Mesendoderm (in vitro differentiated cells): ENCODE measurements around the gene TNS2.

Experiments
- DNase-seq: peaks from one replicate; pipeline ENCODE4 v3.0.0; 2013
- H2AK5ac ChIP-seq: 2 replicates; pipeline ENCODE4 v1.6.1; 2013; ENCODE audit warnings: low read length, inconsistent platforms
- H2BK120ac ChIP-seq: 2 replicates; pipeline ENCODE4 v1.6.1; 2013; ENCODE audit warnings: low read depth, mild to moderate bottlenecking, low read length, moderate library complexity, mixed read lengths
- H2BK15ac ChIP-seq: replicated peaks from 2 replicates; pipeline ENCODE4 v1.6.1; 2013; ENCODE audit warnings: low read depth, mild to moderate bottlenecking, moderate library complexity
- H2BK5ac ChIP-seq: 2 replicates; pipeline ENCODE4 v1.6.1; 2013; ENCODE audit warnings: low read length, inconsistent platforms
- H3K18ac ChIP-seq: 2 replicates; pipeline ENCODE4 v1.6.1; 2013; ENCODE audit warnings: mild to moderate bottlenecking, low read length, mixed read lengths
- H3K23ac ChIP-seq: one replicate; pipeline ENCODE4 v1.6.1; 2013; ENCODE audit warnings: low read length
- H3K27ac ChIP-seq: 2 replicates; pipeline ENCODE4 v1.5.1; 2013; ENCODE audit warnings: low read depth, mild to moderate bottlenecking, inconsistent platforms, low read length, moderate library complexity
- H3K27me3 ChIP-seq: 2 replicates; pipeline ENCODE4 v1.6.1; 2013; ENCODE audit warnings: low read length, control low read depth, mild to moderate bottlenecking, inconsistent platforms; ENCODE audit not compliant: insufficient read depth, poor library complexity
- H3K36me3 ChIP-seq: 2 replicates; pipeline ENCODE4 v1.6.1; 2013; ENCODE audit warnings: low read length, inconsistent platforms; ENCODE audit not compliant: control insufficient read depth, insufficient read depth
- H3K4ac ChIP-seq: one replicate; pipeline ENCODE4 v1.6.1; 2013; ENCODE audit warnings: low read depth, mild to moderate bottlenecking, low read length, moderate library complexity
- H3K4me1 ChIP-seq: 2 replicates; pipeline ENCODE4 v1.6.1; 2013; ENCODE audit warnings: low read depth, low read length, inconsistent platforms; ENCODE audit not compliant: control insufficient read depth
- H3K4me2 ChIP-seq: 2 replicates; pipeline ENCODE4 v1.6.1; 2013; ENCODE audit warnings: low read length
- H3K4me3 ChIP-seq: 2 replicates; pipeline ENCODE4 v1.5.1; 2013; ENCODE audit warnings: mild to moderate bottlenecking, low read length
- H3K56ac ChIP-seq: one replicate; pipeline ENCODE4 v1.6.1; 2013; ENCODE audit warnings: low read length
- H3K79me1 ChIP-seq: 2 replicates; pipeline ENCODE4 v1.6.1; 2013; ENCODE audit warnings: low read length, inconsistent platforms
- H3K79me2 ChIP-seq: 2 replicates; pipeline ENCODE4 v1.6.1; 2013; ENCODE audit warnings: mild to moderate bottlenecking, low read length; ENCODE audit not compliant: control insufficient read depth, insufficient read depth
- H3K9ac ChIP-seq: 2 replicates; pipeline ENCODE4 v1.6.1; 2013; ENCODE audit warnings: low read length, inconsistent platforms
- H4K5ac ChIP-seq: one replicate; pipeline ENCODE4 v1.6.1; 2013; ENCODE audit warnings: low read length
- H4K8ac ChIP-seq: one replicate; pipeline ENCODE4 v1.6.1; 2013; ENCODE audit warnings: low read depth, mild to moderate bottlenecking, control low read depth, low read length, moderate library complexity
- WGBS: extraction: QIAGEN DNeasy Blood & Tissue Kit; methylation state at CpG from one replicate; pipeline ENCODE4 v1.1.7; 2013; ENCODE audit warnings: low lambda C conversion rate, missing lambda C conversion rate; ENCODE audit not compliant: insufficient coverage; ENCODE audit errors: extremely low coverage; 5-methylcytosine and 5-hydroxymethylcytosine counted together

TNS2 gene

GRCh38 chr12:53054112-53054878 lies 4.4 kb downstream of the TNS2 start:
- Histone ChIP-seq H3K4me1 (peaks cover 19% of the 10 kb centered on the region), H3K4me3 (peak overlapping the region; percentile 60), H3K27me3 (no peaks in the 10 kb centered on the region), H3K27ac (peak overlapping the region; percentile 3), H3K18ac (no peak overlapping the region), H2AK5ac (no peak overlapping the region), H4K8ac (no peak overlapping the region), H4K5ac (no peak overlapping the region), H2BK120ac (no peak overlapping the region), H3K56ac (peak overlapping the region; percentile 95), H3K36me3 (no peaks in the 10 kb centered on the region), H3K4ac (no peak overlapping the region), H2BK15ac (no peak overlapping the region), H3K4me2 (peak overlapping the region; percentile 83), H3K9ac (peak overlapping the region; percentile 78), H3K79me1 (peaks cover 17% of the 10 kb centered on the region), H3K23ac (no peak overlapping the region), H2BK5ac (peak overlapping the region; percentile 92), H3K79me2 (peaks cover 20% of the 10 kb centered on the region)
- DNase-seq = peak; percentile 98
- WGBS = no CpG with 5 or more reads among the region's 48 CpGs

- Histone ChIP-seq H4K5ac (no peak overlapping the region), H4K8ac (no peak overlapping the region), H2BK15ac (no peak overlapping the region), H3K4me3 (no peak overlapping the region), H3K79me2 (peaks cover 15% of the 10 kb centered on the region), H3K27me3 (no peaks in the 10 kb centered on the region), H3K18ac (no peak overlapping the region), H3K23ac (no peak overlapping the region), H3K9ac (no peak overlapping the region), H3K56ac (peak overlapping the region; percentile 17), H3K4me1 (peaks cover 15% of the 10 kb centered on the region), H3K79me1 (peaks cover 17% of the 10 kb centered on the region), H3K4ac (no peak overlapping the region), H3K36me3 (no peaks in the 10 kb centered on the region), H3K27ac (no peak overlapping the region), H2BK5ac (no peak overlapping the region), H2AK5ac (no peak overlapping the region), H3K4me2 (no peak overlapping the region), H2BK120ac (no peak overlapping the region)
- WGBS = no CpG with 5 or more reads among the region's 15 CpGs
- no peak for DNase-seq
Observed at GRCh38 chr12:53055471-53056266, 5.8 kb downstream of the TNS2 start.

GRCh38 chr12:53056296-53056695 lies 6.4 kb downstream of the TNS2 start:
- no peak overlapping the region for H3K4me2 ChIP-seq
- no peak overlapping the region for H4K8ac ChIP-seq
- peaks cover 12% of the 10 kb centered on the region for H3K79me1 ChIP-seq
- H3K18ac ChIP-seq = no peak overlapping the region
- peaks cover 9% of the 10 kb centered on the region for H3K4me1 ChIP-seq
- no peak overlapping the region for H3K4me3 ChIP-seq
- H3K23ac ChIP-seq = no peak overlapping the region
- H2AK5ac ChIP-seq = no peak overlapping the region
- no CpG with 5 or more reads among the region's 5 CpGs for WGBS
- H3K27ac ChIP-seq = no peak overlapping the region
- H2BK120ac ChIP-seq = no peak overlapping the region
- H2BK15ac ChIP-seq = no peak overlapping the region
- no peak overlapping the region for H3K4ac ChIP-seq
- H3K27me3 ChIP-seq = no peaks in the 10 kb centered on the region
- no peak overlapping the region for H2BK5ac ChIP-seq
- no peak overlapping the region for H4K5ac ChIP-seq
- DNase-seq = no peak
- H3K79me2 ChIP-seq = peaks cover 10% of the 10 kb centered on the region
- H3K56ac ChIP-seq = no peak overlapping the region
- H3K36me3 ChIP-seq = no peaks in the 10 kb centered on the region
- no peak overlapping the region for H3K9ac ChIP-seq

- no peak overlapping the region for H3K18ac ChIP-seq
- no peak overlapping the region for H3K27ac ChIP-seq
- H3K4me2 ChIP-seq = no peak overlapping the region
- no peak overlapping the region for H4K8ac ChIP-seq
- H3K4me3 ChIP-seq = no peak overlapping the region
- WGBS = no CpG with 5 or more reads among the region's 7 CpGs
- H2BK5ac ChIP-seq = no peak overlapping the region
- no peak overlapping the region for H3K23ac ChIP-seq
- peaks cover 6% of the 10 kb centered on the region for H3K79me2 ChIP-seq
- no peak overlapping the region for H2BK15ac ChIP-seq
- no peaks in the 10 kb centered on the region for H3K27me3 ChIP-seq
- no peak overlapping the region for H4K5ac ChIP-seq
- peaks cover 3% of the 10 kb centered on the region for H3K4me1 ChIP-seq
- no peaks in the 10 kb centered on the region for H3K36me3 ChIP-seq
- H2BK120ac ChIP-seq = no peak overlapping the region
- no peak overlapping the region for H3K9ac ChIP-seq
- H3K4ac ChIP-seq = no peak overlapping the region
- no peak overlapping the region for H3K56ac ChIP-seq
- peaks cover 7% of the 10 kb centered on the region for H3K79me1 ChIP-seq
- no peak for DNase-seq
- H2AK5ac ChIP-seq = no peak overlapping the region
Observed at GRCh38 chr12:53056901-53057300, 7.0 kb downstream of the TNS2 start.

GRCh38 chr12:53057816-53058500 lies 8.1 kb downstream of the TNS2 start:
- no peak for DNase-seq
- no peak overlapping the region for H2BK120ac ChIP-seq
- WGBS = no CpG with 5 or more reads among the region's 13 CpGs

More at GRCh38 chr12:53057816-53058500, 8.1 kb downstream of the TNS2 start:
- H3K23ac ChIP-seq = no peak overlapping the region
- H3K27me3 ChIP-seq = no peaks in the 10 kb centered on the region
- no peak overlapping the region for H2BK5ac ChIP-seq
- no peak overlapping the region for H3K4me2 ChIP-seq
- no peaks in the 10 kb centered on the region for H3K79me2 ChIP-seq
- no peaks in the 10 kb centered on the region for H3K36me3 ChIP-seq
- no peak overlapping the region for H4K8ac ChIP-seq
- H3K9ac ChIP-seq = no peak overlapping the region
- H3K4me3 ChIP-seq = no peak overlapping the region
- no peak overlapping the region for H4K5ac ChIP-seq
- H3K4ac ChIP-seq = no peak overlapping the region
- H2BK15ac ChIP-seq = no peak overlapping the region
- no peak overlapping the region for H3K27ac ChIP-seq
- peaks cover 3% of the 10 kb centered on the region for H3K4me1 ChIP-seq
- no peak overlapping the region for H3K18ac ChIP-seq
- H3K79me1 ChIP-seq = peaks cover 2% of the 10 kb centered on the region
- no peak overlapping the region for H3K56ac ChIP-seq
- H2AK5ac ChIP-seq = no peak overlapping the region
